Measurements from ENCODE around the gene GPR150. TPM values are rescaled to one million over a fixed set of nuclear protein-coding genes. Genes with fewer than 3 reads are reported as not detected.
A peak's percentile ranks its signal among the peaks of the same experiment; 100 is the strongest.
"Not testable (repeated sequence)": the region's sequence is repeated elsewhere in the genome, so short reads cannot be mapped to it uniquely, and the experiment has no call there.

The GPR150 gene
- total and polyA plus RNA-seq, 9 of the 15 experiments (the other 6 are each of a cell fraction or from before 2014, with no cell fraction given), result not detected

DNA sequence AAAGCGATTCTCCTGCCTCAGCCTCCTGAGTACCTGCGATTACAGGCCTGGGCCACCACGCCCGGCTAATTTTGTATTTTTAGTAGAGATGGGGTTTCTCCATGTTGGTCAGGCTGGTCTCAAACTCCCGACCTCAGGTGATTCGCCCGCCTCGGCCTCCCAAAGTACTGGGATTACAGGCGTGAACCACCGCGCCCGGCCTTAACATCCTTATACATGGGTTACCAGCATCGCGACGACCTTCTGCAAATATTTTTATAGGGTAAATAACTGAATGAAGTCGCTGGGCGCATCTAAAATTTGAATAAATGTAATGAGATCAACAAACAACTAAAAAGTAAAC is 26.3 kb downstream of the GPR150 start:
- ChIA-PET CTCF (ENCODE audit: low intra/inter-chr PET ratio) (interaction anchor here (1.0 to 2.4 kb wide), 2 partner anchors 197 to 201 kb away, joined by 3 to 8 read pairs; no protein-coding TSS in a partner anchor), POLR2A (interaction anchor here (0.6 to 1.8 kb wide), 15 partner anchors 9 to 273 kb away, joined by 3 to 15 read pairs (median 4); partner anchors contain the start of genes GLRX and RHOBTB3)
- Histone ChIP-seq H3K4me1 (replicated peaks in 1 of 2; ENCODE audit: control insufficient read depth in 2 of 2, insufficient read depth in 2 of 2, low read length in 2 of 2) (peaks cover 13 to 18% of the 10 kb centered on the region in 2 experiments), H3K79me2 (ENCODE audit: control insufficient read depth, insufficient read depth, low read length) (peaks cover 43% of the 10 kb centered on the region), H3K27ac (ENCODE audit: extremely low read depth, low read depth, low read length) (peak overlapping the region; percentile 60; the same call in 2 of the 3 replicates), H2AFZ (ENCODE audit: low read depth, low read length) (peak overlapping the region; percentile 78)
- BruUV-seq (replicated peaks); H3K36me3 ChIP-seq (ENCODE audit: control insufficient read depth, insufficient read depth, low read length); FAIRE-seq; H3K27me3 ChIP-seq (ENCODE audit: control insufficient read depth in 2 of 2, insufficient read depth in 2 of 2, low read length in 2 of 2); H3K9me3 ChIP-seq (replicated peaks; ENCODE audit: control insufficient read depth, insufficient read depth, low read depth, low read length); DNase-seq (ENCODE audit: extremely low read depth in 1 of 4, low spot score in 3 of 4); H3K9ac ChIP-seq (ENCODE audit: insufficient read depth in 1 of 2, low read depth in 2 of 2, low read length in 2 of 2); H3K4me2 ChIP-seq (ENCODE audit: insufficient read depth, low read length); H3K4me3 ChIP-seq; H4K20me1 ChIP-seq (replicated peaks; ENCODE audit: control insufficient read depth, insufficient read depth, low read length); ATAC-seq; H3K9me1 ChIP-seq (ENCODE audit: control insufficient read depth, insufficient read depth, low read length); TF ChIP-seq NR4A1 (CRISPR knock-in tag; IDR thresholded peaks at IDR 0.05); FOXM1 (CRISPR knock-in tag; IDR thresholded peaks at IDR 0.05; ENCODE audit: low read depth): not testable (repeated sequence)
- in situ Hi-C loops (cut with MboI), result loop anchor here (25.0 kb wide), 1 partner anchor 691 kb away; no protein-coding TSS in a partner anchor
- 97% methylated on average over 12 of the region's 17 CpGs for WGBS (ENCODE audit: insufficient coverage, low coverage, missing lambda C conversion rate)
- intact Hi-C loops (cut with micrococcal nuclease), result loop anchor here (1.0 to 10.0 kb wide), 4 partner anchors 66 to 681 kb away; partner anchors contain the start of gene ARSK
- TF ChIP-seq TRIM28 (IDR thresholded peaks at IDR 0.05), result 0 out of 2 replicates have a peak, but pooled peaks have one; percentile 38
- peak; percentile 88 for TF ChIP-seq CC2D1A (IDR thresholded peaks at IDR 0.05)
- peak; percentile 54; the same call in 1 of the 2 replicates for TF ChIP-seq NR4A1 (tag; IDR thresholded peaks at IDR 0.05)
- TF ChIP-seq FOXM1 (IDR thresholded peaks at IDR 0.05; ENCODE audit: low read depth), result peak; percentile 71
- TF ChIP-seq, protein P1, sequence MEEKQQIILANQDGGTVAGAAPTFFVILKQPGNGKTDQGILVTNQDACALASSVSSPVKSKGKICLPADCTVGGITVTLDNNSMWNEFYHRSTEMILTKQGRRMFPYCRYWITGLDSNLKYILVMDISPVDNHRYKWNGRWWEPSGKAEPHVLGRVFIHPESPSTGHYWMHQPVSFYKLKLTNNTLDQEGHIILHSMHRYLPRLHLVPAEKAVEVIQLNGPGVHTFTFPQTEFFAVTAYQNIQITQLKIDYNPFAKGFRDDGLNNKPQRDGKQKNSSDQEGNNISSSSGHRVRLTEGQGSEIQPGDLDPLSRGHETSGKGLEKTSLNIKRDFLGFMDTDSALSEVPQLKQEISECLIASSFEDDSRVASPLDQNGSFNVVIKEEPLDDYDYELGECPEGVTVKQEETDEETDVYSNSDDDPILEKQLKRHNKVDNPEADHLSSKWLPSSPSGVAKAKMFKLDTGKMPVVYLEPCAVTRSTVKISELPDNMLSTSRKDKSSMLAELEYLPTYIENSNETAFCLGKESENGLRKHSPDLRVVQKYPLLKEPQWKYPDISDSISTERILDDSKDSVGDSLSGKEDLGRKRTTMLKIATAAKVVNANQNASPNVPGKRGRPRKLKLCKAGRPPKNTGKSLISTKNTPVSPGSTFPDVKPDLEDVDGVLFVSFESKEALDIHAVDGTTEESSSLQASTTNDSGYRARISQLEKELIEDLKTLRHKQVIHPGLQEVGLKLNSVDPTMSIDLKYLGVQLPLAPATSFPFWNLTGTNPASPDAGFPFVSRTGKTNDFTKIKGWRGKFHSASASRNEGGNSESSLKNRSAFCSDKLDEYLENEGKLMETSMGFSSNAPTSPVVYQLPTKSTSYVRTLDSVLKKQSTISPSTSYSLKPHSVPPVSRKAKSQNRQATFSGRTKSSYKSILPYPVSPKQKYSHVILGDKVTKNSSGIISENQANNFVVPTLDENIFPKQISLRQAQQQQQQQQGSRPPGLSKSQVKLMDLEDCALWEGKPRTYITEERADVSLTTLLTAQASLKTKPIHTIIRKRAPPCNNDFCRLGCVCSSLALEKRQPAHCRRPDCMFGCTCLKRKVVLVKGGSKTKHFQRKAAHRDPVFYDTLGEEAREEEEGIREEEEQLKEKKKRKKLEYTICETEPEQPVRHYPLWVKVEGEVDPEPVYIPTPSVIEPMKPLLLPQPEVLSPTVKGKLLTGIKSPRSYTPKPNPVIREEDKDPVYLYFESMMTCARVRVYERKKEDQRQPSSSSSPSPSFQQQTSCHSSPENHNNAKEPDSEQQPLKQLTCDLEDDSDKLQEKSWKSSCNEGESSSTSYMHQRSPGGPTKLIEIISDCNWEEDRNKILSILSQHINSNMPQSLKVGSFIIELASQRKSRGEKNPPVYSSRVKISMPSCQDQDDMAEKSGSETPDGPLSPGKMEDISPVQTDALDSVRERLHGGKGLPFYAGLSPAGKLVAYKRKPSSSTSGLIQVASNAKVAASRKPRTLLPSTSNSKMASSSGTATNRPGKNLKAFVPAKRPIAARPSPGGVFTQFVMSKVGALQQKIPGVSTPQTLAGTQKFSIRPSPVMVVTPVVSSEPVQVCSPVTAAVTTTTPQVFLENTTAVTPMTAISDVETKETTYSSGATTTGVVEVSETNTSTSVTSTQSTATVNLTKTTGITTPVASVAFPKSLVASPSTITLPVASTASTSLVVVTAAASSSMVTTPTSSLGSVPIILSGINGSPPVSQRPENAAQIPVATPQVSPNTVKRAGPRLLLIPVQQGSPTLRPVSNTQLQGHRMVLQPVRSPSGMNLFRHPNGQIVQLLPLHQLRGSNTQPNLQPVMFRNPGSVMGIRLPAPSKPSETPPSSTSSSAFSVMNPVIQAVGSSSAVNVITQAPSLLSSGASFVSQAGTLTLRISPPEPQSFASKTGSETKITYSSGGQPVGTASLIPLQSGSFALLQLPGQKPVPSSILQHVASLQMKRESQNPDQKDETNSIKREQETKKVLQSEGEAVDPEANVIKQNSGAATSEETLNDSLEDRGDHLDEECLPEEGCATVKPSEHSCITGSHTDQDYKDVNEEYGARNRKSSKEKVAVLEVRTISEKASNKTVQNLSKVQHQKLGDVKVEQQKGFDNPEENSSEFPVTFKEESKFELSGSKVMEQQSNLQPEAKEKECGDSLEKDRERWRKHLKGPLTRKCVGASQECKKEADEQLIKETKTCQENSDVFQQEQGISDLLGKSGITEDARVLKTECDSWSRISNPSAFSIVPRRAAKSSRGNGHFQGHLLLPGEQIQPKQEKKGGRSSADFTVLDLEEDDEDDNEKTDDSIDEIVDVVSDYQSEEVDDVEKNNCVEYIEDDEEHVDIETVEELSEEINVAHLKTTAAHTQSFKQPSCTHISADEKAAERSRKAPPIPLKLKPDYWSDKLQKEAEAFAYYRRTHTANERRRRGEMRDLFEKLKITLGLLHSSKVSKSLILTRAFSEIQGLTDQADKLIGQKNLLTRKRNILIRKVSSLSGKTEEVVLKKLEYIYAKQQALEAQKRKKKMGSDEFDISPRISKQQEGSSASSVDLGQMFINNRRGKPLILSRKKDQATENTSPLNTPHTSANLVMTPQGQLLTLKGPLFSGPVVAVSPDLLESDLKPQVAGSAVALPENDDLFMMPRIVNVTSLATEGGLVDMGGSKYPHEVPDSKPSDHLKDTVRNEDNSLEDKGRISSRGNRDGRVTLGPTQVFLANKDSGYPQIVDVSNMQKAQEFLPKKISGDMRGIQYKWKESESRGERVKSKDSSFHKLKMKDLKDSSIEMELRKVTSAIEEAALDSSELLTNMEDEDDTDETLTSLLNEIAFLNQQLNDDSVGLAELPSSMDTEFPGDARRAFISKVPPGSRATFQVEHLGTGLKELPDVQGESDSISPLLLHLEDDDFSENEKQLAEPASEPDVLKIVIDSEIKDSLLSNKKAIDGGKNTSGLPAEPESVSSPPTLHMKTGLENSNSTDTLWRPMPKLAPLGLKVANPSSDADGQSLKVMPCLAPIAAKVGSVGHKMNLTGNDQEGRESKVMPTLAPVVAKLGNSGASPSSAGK (IDR thresholded peaks at IDR 0.05), result 0 out of 2 replicates have a peak, but pooled peaks have one; percentile 59
- TF ChIP-seq, protein P2, sequence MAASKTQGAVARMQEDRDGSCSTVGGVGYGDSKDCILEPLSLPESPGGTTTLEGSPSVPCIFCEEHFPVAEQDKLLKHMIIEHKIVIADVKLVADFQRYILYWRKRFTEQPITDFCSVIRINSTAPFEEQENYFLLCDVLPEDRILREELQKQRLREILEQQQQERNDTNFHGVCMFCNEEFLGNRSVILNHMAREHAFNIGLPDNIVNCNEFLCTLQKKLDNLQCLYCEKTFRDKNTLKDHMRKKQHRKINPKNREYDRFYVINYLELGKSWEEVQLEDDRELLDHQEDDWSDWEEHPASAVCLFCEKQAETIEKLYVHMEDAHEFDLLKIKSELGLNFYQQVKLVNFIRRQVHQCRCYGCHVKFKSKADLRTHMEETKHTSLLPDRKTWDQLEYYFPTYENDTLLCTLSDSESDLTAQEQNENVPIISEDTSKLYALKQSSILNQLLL (CRISPR knock-in tag; IDR thresholded peaks at IDR 0.05; ENCODE audit: borderline replicate concordance), result peak; percentile 78; the same call in 1 of the 2 replicates
